CD14-positive monocyte (primary cell): Measurements from ENCODE around the gene ADSS1. TPM values are rescaled to one million over a fixed set of nuclear protein-coding genes. Genes with fewer than 3 reads are reported as not detected.

Experiments
- DNase-seq, 3 donors: peaks; one replicate each; pipeline ENCODE4 v3.0.0-alpha.2; 2011 to 2022
- H2AFZ ChIP-seq: 2 replicates; pipeline ENCODE4 v1.6.0; 2012; ENCODE audit warnings: mild to moderate bottlenecking, low read depth, low read length, inconsistent platforms; ENCODE audit not compliant: insufficient read depth, poor library complexity, severe bottlenecking
- H3K27ac ChIP-seq, 2 donors: 1 replicate in 1 of 2; 2 replicates in 1 of 2; pipeline ENCODE4 v1.5.1; 2012 to 2013; ENCODE audit warnings: low read length in 2 of 2, control low read depth in 1 of 2, inconsistent platforms in 1 of 2, low read depth in 1 of 2, mild to moderate bottlenecking in 1 of 2
- H3K27me3 ChIP-seq, 2 donors: one replicate each; pipeline versions ENCODE4 v1.6.0 to v1.6.1; 2011 to 2013; ENCODE audit warnings: low read length in 2 of 2; ENCODE audit not compliant: control insufficient read depth in 2 of 2, insufficient read depth in 2 of 2
- H3K36me3 ChIP-seq, 2 donors: replicated peaks in 1 of 2; 1 replicate in 1 of 2; 2 replicates in 1 of 2; pipeline versions ENCODE4 v1.5.1 to v1.6.1; 2012 to 2013; ENCODE audit warnings: low read length in 2 of 2, control low read depth in 1 of 2, inconsistent platforms in 1 of 2, mild to moderate bottlenecking in 1 of 2; ENCODE audit not compliant: insufficient read depth in 2 of 2, control insufficient read depth in 1 of 2
- H3K4me1 ChIP-seq, 2 donors: 1 replicate in 1 of 2; 2 replicates in 1 of 2; pipeline versions ENCODE4 v1.5.1 to v1.6.1; 2012 to 2013; ENCODE audit warnings: low read length in 2 of 2, control low read depth in 1 of 2, inconsistent platforms in 1 of 2, mild to moderate bottlenecking in 1 of 2, moderate library complexity in 1 of 2; ENCODE audit not compliant: insufficient read depth in 2 of 2, control insufficient read depth in 1 of 2
- H3K4me2 ChIP-seq: replicated peaks from 2 replicates; pipeline ENCODE3; 2012; ENCODE audit warnings: low read length, moderate library complexity, mild to moderate bottlenecking; ENCODE audit not compliant: poor library complexity, severe bottlenecking; ENCODE audit errors: extremely low read depth
- H3K4me3 ChIP-seq, 3 experiments: fragments of 200-600 bp in 1 of 3; sonication (generic) in 1 of 3; replicated peaks in 1 of 3; 1 replicate in 2 of 3; 2 replicates in 1 of 3; pipeline ENCODE4 v1.5.1; 2011 to 2013; ENCODE audit warnings: low read length in 3 of 3, mild to moderate bottlenecking in 3 of 3, control low read depth in 2 of 3, low read depth in 2 of 3, inconsistent platforms in 1 of 3, moderate library complexity in 1 of 3
- H3K79me2 ChIP-seq: 2 replicates; pipeline ENCODE4 v1.6.0; 2012; ENCODE audit warnings: mild to moderate bottlenecking, control low read depth, inconsistent platforms, low read length, moderate library complexity; ENCODE audit not compliant: insufficient read depth
- H3K9ac ChIP-seq: 2 replicates; pipeline ENCODE4 v1.6.0; 2017; ENCODE audit warnings: low read length, mild to moderate bottlenecking; ENCODE audit not compliant: insufficient read depth, poor library complexity, severe bottlenecking
- H3K9me3 ChIP-seq, 2 donors: replicated peaks in 1 of 2; 1 replicate in 1 of 2; 2 replicates in 1 of 2; pipeline versions ENCODE4 v1.5.1 to v1.6.1; 2012 to 2013; ENCODE audit warnings: low read length in 2 of 2, control low read depth in 1 of 2; ENCODE audit not compliant: control insufficient read depth in 1 of 2, insufficient read depth in 1 of 2
- H4K20me1 ChIP-seq: 2 replicates; pipeline ENCODE4 v1.6.0; 2012; ENCODE audit warnings: mild to moderate bottlenecking, low read length, control low read depth, moderate library complexity; ENCODE audit not compliant: insufficient read depth
- H3K27ac Mint-ChIP-seq, 7 donors: one replicate each; pipeline ENCODE4 v1.8.0; 2020; ENCODE audit warnings: mild to moderate bottlenecking in 7 of 7, mixed read lengths in 7 of 7, moderate library complexity in 6 of 7, inconsistent platforms in 2 of 7
- H3K27me3 Mint-ChIP-seq, 3 donors: one replicate each; pipeline ENCODE4 v1.8.0; 2021 to 2022; ENCODE audit warnings: low read depth in 3 of 3, mild to moderate bottlenecking in 3 of 3, mixed read lengths in 3 of 3, moderate library complexity in 3 of 3, inconsistent platforms in 1 of 3
- H3K36me3 Mint-ChIP-seq, 2 donors: one replicate each; pipeline ENCODE4 v1.8.0; 2020; ENCODE audit warnings: mixed read lengths in 2 of 2, inconsistent platforms in 1 of 2, mild to moderate bottlenecking in 1 of 2
- H3K4me1 Mint-ChIP-seq: one replicate; pipeline ENCODE4 v1.8.0; 2020; ENCODE audit warnings: mild to moderate bottlenecking, mixed read lengths
- H3K4me3 Mint-ChIP-seq, 2 donors: one replicate each; pipeline ENCODE4 v1.8.0; 2020; ENCODE audit warnings: mild to moderate bottlenecking in 2 of 2, mixed read lengths in 2 of 2, moderate library complexity in 1 of 2
- H3K9me3 Mint-ChIP-seq, 7 donors: one replicate each; pipeline ENCODE4 v1.8.0; 2020 to 2022; ENCODE audit warnings: mixed read lengths in 7 of 7, mild to moderate bottlenecking in 6 of 7, moderate library complexity in 6 of 7, inconsistent platforms in 2 of 7
- WGBS: methylation state at CpG from one replicate; pipeline ENCODE4 v1.1.5; 2013; ENCODE audit warnings: missing lambda C conversion rate; ENCODE audit not compliant: insufficient coverage; 5-methylcytosine and 5-hydroxymethylcytosine counted together
- intact Hi-C, 2 donors: fragments of 100-400 bp; cut with micrococcal nuclease; formaldehyde crosslinking; loops; one replicate each; pipeline versions ENCODE4 v1.15.0 to v1.15.1; 2023
- polyA plus RNA-seq, 3 donors: library from polyadenylated mRNA; depleted of rRNA in 1 of 3; unstranded in 2 of 3; stranded (reverse) in 1 of 3; fragments of 300-500 nt in 2 of 3; fragments of >200 nt in 1 of 3; fragmentation: Illumina TruSeq in 2 of 3; gene quantifications; 1 replicate in 2 of 3; 2 replicates in 1 of 3; pipeline ENCODE4 v1.2.3, GENCODE V29; 2012 to 2021
- TF ChIP-seq, protein P1 (sequence below): fragments of 200-600 bp; IDR thresholded peaks from one replicate; pipeline ENCODE4 v1.8.0; 2022; ENCODE audit warnings: antibody characterized with exemption, mild to moderate bottlenecking

The ADSS1 gene
- polyA plus RNA-seq, 3 donors = 0.61 to 3.7 (median 0.64) TPM

DNA sequence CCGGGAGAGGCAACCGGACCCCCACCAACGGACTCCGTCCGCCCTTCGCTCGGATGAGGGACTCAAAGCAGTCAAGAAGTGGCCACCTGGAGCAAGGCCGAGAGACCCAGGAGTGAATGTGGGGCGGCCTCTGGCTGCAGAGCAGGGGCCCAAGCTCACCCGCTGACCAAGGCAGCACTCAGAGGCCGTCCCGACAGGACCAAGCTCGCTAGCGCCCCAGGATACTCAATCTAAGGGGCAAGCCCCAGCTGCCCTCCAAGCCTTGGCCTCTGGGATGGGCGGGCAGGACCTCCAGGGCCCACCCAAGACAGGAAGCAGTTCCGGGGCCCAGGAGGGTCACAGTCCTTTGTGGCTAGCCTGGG, 70.6 kb downstream of the ADSS1 start:
- TF ChIP-seq, protein P1, sequence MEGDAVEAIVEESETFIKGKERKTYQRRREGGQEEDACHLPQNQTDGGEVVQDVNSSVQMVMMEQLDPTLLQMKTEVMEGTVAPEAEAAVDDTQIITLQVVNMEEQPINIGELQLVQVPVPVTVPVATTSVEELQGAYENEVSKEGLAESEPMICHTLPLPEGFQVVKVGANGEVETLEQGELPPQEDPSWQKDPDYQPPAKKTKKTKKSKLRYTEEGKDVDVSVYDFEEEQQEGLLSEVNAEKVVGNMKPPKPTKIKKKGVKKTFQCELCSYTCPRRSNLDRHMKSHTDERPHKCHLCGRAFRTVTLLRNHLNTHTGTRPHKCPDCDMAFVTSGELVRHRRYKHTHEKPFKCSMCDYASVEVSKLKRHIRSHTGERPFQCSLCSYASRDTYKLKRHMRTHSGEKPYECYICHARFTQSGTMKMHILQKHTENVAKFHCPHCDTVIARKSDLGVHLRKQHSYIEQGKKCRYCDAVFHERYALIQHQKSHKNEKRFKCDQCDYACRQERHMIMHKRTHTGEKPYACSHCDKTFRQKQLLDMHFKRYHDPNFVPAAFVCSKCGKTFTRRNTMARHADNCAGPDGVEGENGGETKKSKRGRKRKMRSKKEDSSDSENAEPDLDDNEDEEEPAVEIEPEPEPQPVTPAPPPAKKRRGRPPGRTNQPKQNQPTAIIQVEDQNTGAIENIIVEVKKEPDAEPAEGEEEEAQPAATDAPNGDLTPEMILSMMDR = no peak
- Histone ChIP-seq H3K36me3 (peaks cover 24 to 25% of the 10 kb centered on the region in 2 donors), H3K4me1 (peaks cover 26 to 37% of the 10 kb centered on the region in 2 donors), H2AFZ (peak overlapping the region; percentile 57), H3K9me3 (no peaks in the 10 kb centered on the region), H3K4me3 (peak overlapping the region; percentile 48 to 90 (median 80)), H3K4me2 (peak overlapping the region; percentile 96), H3K27me3 (peaks cover 0 to 21% of the 10 kb centered on the region in 2 donors), H3K79me2 (peaks cover 52% of the 10 kb centered on the region), H3K9ac (peak overlapping the region; percentile 82), H3K27ac (peak overlapping the region in 1 of 2 donors; percentile 63), H4K20me1 (peaks cover 52% of the 10 kb centered on the region)
- WGBS = 7% methylated on average over 16 of the region's 16 CpGs
- Mint-ChIP-seq H3K36me3 (peaks cover 14 to 35% of the 10 kb centered on the region in 2 donors), H3K9me3 (peaks cover 0 to 2% (median 0%) of the 10 kb centered on the region in 7 donors), H3K27ac (peak overlapping the region in 6 of 7 donors; percentile 45 to 82 (median 67)), H3K4me3 (peak overlapping the region; percentile 94 to 97), H3K4me1 (peaks cover 43% of the 10 kb centered on the region), H3K27me3 (peaks cover 16 to 35% (median 17%) of the 10 kb centered on the region in 3 donors)
- DNase-seq = no peak
- intact Hi-C loops = loop anchor here (2.0 to 10.0 kb wide), 2 partner anchors 32 to 190 kb away; partner anchors contain the start of gene CLBA1 (in 1 of the 2)

- Histone ChIP-seq H2AFZ (peak within 1 kb of the TSS; percentile 72), H3K36me3 (peaks cover 21% of the 10 kb centered on the region in 2 donors), H4K20me1 (peaks cover 47% of the 10 kb centered on the region), H3K4me2 (peak within 1 kb of the TSS; percentile 96), H3K9me3 (no peaks in the 10 kb centered on the region), H3K27ac (peak within 1 kb of the TSS; percentile 18 to 73), H3K27me3 (peaks cover 0 to 24% of the 10 kb centered on the region in 2 donors), H3K79me2 (peaks cover 48% of the 10 kb centered on the region), H3K9ac (peak within 1 kb of the TSS; percentile 82), H3K4me3 (peak within 1 kb of the TSS; percentile 48 to 90 (median 80)), H3K4me1 (peaks cover 31 to 42% of the 10 kb centered on the region in 2 donors)
- intact Hi-C loops = loop anchor here (2.0 to 10.0 kb wide), 3 partner anchors 32 to 190 kb away; partner anchors contain the start of genes ADSS1 (in 1 of the 2) and CLBA1 (in 1 of the 2)
- H3K4me1 Mint-ChIP-seq = peaks cover 43% of the 10 kb centered on the region
- peaks cover 19 to 40% (median 19%) of the 10 kb centered on the region in 3 donors for H3K27me3 Mint-ChIP-seq
- peak within 1 kb of the TSS; percentile 94 to 97 for H3K4me3 Mint-ChIP-seq
- WGBS = under 1% methylated on average over 119 of the region's 124 CpGs
- peaks cover 0 to 2% (median 0%) of the 10 kb centered on the region in 7 donors for H3K9me3 Mint-ChIP-seq
- peaks cover 9 to 30% of the 10 kb centered on the region in 2 donors for H3K36me3 Mint-ChIP-seq
- DNase-seq = peak in 2 of 3 donors; percentile 30 to 43
- peak within 1 kb of the TSS; percentile 31 to 82 (median 66) for H3K27ac Mint-ChIP-seq
- TF ChIP-seq, protein P1 = no peak
Measured at GRCh38 chr14:104794993-104795780, 71.2 kb downstream of the ADSS1 start, which contains the start of gene AKT1. Gene AKT1 (minus strand): TSS chr14:104795748. CDS start chr14:104792643, 3,105 bp downstream.
